MM.1S (cell line): ENCODE results near the gene GRK1.

ENCODE experiments used
- DNase-seq: peaks from one replicate; pipeline ENCODE4 v3.0.0-alpha.2; 2015
- H2AFZ ChIP-seq: fragments of 300-600 bp; sonication (generic); 2 replicates; pipeline ENCODE4 v1.6.0; 2016; ENCODE audit warnings: antibody characterized with exemption, low read length
- H3F3A ChIP-seq: fragments of 300-600 bp; sonication (generic); 2 replicates; pipeline ENCODE4 v1.6.1; 2016; ENCODE audit warnings: mild to moderate bottlenecking, antibody characterized with exemption, low read length, moderate library complexity, mixed read lengths; ENCODE audit not compliant: insufficient read depth
- H3K27ac ChIP-seq: fragments of 300-600 bp; sonication (generic); 2 replicates; pipeline ENCODE4 v1.5.1; 2016; ENCODE audit warnings: mild to moderate bottlenecking, low read length
- H3K27me3 ChIP-seq: fragments of 300-600 bp; sonication (generic); replicated peaks from 2 replicates; pipeline ENCODE4 v1.6.0; 2016; ENCODE audit warnings: low read length; ENCODE audit not compliant: insufficient read depth
- H3K36me3 ChIP-seq: fragments of 300-600 bp; sonication (generic); replicated peaks from 2 replicates; pipeline ENCODE4 v1.6.1; 2016; ENCODE audit warnings: mild to moderate bottlenecking, low read length, mixed read lengths; ENCODE audit not compliant: insufficient read depth
- H3K4me1 ChIP-seq: fragments of 300-600 bp; sonication (generic); 2 replicates; pipeline ENCODE4 v1.6.1; 2016; ENCODE audit warnings: low read length, mixed read lengths
- H3K4me2 ChIP-seq: fragments of 300-600 bp; sonication (generic); 2 replicates; pipeline ENCODE4 v1.6.0; 2016; ENCODE audit warnings: low read depth, low read length
- H3K4me3 ChIP-seq: fragments of 300-600 bp; sonication (generic); 2 replicates; pipeline ENCODE4 v1.5.1; 2016; ENCODE audit warnings: low read length, mixed read lengths
- H3K79me2 ChIP-seq: fragments of 300-600 bp; sonication (generic); 2 replicates; pipeline ENCODE4 v1.6.1; 2016; ENCODE audit warnings: mixed run types, low read length, mixed read lengths
- H3K9ac ChIP-seq: fragments of 300-600 bp; sonication (generic); 2 replicates; pipeline ENCODE4 v1.6.1; 2016; ENCODE audit warnings: low read length, mixed read lengths
- H3K9me2 ChIP-seq: fragments of 300-600 bp; sonication (generic); replicated peaks from 2 replicates; pipeline ENCODE4 v1.6.1; 2016; ENCODE audit warnings: mild to moderate bottlenecking, low read length, mixed read lengths; ENCODE audit not compliant: insufficient read depth
- H3K9me3 ChIP-seq: fragments of 300-600 bp; sonication (generic); replicated peaks from 2 replicates; pipeline ENCODE4 v1.6.1; 2016; ENCODE audit warnings: mild to moderate bottlenecking, low read length, mixed read lengths; ENCODE audit not compliant: insufficient read depth
- H4K20me1 ChIP-seq: fragments of 300-600 bp; sonication (generic); 2 replicates; pipeline ENCODE4 v1.6.1; 2016; ENCODE audit warnings: mild to moderate bottlenecking, low read length, moderate library complexity, mixed read lengths; ENCODE audit not compliant: insufficient read depth
- CTCF ChIP-seq: fragments of 300-600 bp; sonication (generic); IDR thresholded peaks from 2 replicates; pipeline ENCODE4 v1.5.1; 2016; ENCODE audit warnings: antibody characterized with exemption, low read length, mixed read lengths
- EZH2 ChIP-seq: fragments of 300-600 bp; sonication (generic); optimal IDR thresholded peaks from 2 replicates; pipeline ENCODE3; 2017; ENCODE audit warnings: low read depth, mild to moderate bottlenecking, antibody characterized with exemption, low read length, mixed read lengths
- EZH2phosphoT487 ChIP-seq: fragments of 300-600 bp; sonication (generic); IDR thresholded peaks from 2 replicates; pipeline ENCODE4 v1.6.1; 2018; ENCODE audit warnings: antibody characterized with exemption, low read length

Gene GRK1

GRCh38 chr13:113654591-113655345 is 12.3 kb upstream of the GRK1 start:
- Histone ChIP-seq H3K4me3 (no peak overlapping the region), H2AFZ (no peak overlapping the region), H3K27me3 (no peaks in the 10 kb centered on the region; the same call in none of the 2 replicates), H3K9ac (no peak overlapping the region), H3F3A (no peaks in the 10 kb centered on the region), H4K20me1 (no peaks in the 10 kb centered on the region), H3K27ac (no peak overlapping the region), H3K36me3 (no peaks in the 10 kb centered on the region), H3K79me2 (no peaks in the 10 kb centered on the region), H3K9me2 (no peaks in the 10 kb centered on the region), H3K4me1 (no peaks in the 10 kb centered on the region), H3K9me3 (no peaks in the 10 kb centered on the region), H3K4me2 (no peak overlapping the region)
- no peak for DNase-seq
- TF ChIP-seq EZH2phosphoT487 (no peak), EZH2 (no peak), CTCF (no peak)

GRCh38 chr13:113655346-113656002 is 11.5 kb upstream of the GRK1 start:
- H3K27ac ChIP-seq, result no peak overlapping the region
- H3K4me3 ChIP-seq, result no peak overlapping the region
- H3K79me2 ChIP-seq, result no peaks in the 10 kb centered on the region
- H4K20me1 ChIP-seq, result no peaks in the 10 kb centered on the region
- H3F3A ChIP-seq, result no peaks in the 10 kb centered on the region
- H3K36me3 ChIP-seq, result no peaks in the 10 kb centered on the region
- H3K4me1 ChIP-seq, result no peaks in the 10 kb centered on the region
- no peak overlapping the region for H3K9ac ChIP-seq
- no peaks in the 10 kb centered on the region for H3K9me3 ChIP-seq
- H2AFZ ChIP-seq, result no peak overlapping the region
- no peak for DNase-seq
- no peaks in the 10 kb centered on the region; the same call in none of the 2 replicates for H3K27me3 ChIP-seq
- TF ChIP-seq EZH2phosphoT487 (no peak), CTCF (no peak), EZH2 (no peak)
- no peak overlapping the region for H3K4me2 ChIP-seq
- H3K9me2 ChIP-seq, result no peaks in the 10 kb centered on the region

GRCh38 chr13:113656003-113656588 is 10.9 kb upstream of the GRK1 start:
- Histone ChIP-seq H3K4me1 (no peaks in the 10 kb centered on the region), H3K9me3 (no peaks in the 10 kb centered on the region), H2AFZ (no peak overlapping the region), H4K20me1 (no peaks in the 10 kb centered on the region), H3K79me2 (no peaks in the 10 kb centered on the region), H3K4me2 (no peak overlapping the region), H3K9me2 (no peaks in the 10 kb centered on the region), H3K27ac (no peak overlapping the region), H3K4me3 (no peak overlapping the region), H3K27me3 (no peaks in the 10 kb centered on the region; the same call in none of the 2 replicates), H3K9ac (no peak overlapping the region), H3F3A (no peaks in the 10 kb centered on the region), H3K36me3 (no peaks in the 10 kb centered on the region)
- DNase-seq, result no peak
- TF ChIP-seq EZH2phosphoT487 (no peak), EZH2 (no peak), CTCF (no peak)
